B cell (primary cell): Measurements from ENCODE around the gene KCNK4. TPM values are rescaled to one million over a fixed set of nuclear protein-coding genes. Genes with fewer than 3 reads are reported as not detected.

ENCODE experiments used
- ATAC-seq: fragments of 200-7000 bp; cut with Tn5 transposase; one replicate; pipeline ENCODE4 v1.10.0; 2021; ENCODE audit warnings: low read depth, mild to moderate bottlenecking, moderate number of reproducible peaks, moderate library complexity
- CTCF ChIA-PET: fragments of 350-600 bp; sonication (Branson Sonifier 250); formaldehyde crosslinking; loops from one replicate; lab custom pipeline; 2021; ENCODE audit warnings: antibody characterized with exemption, inconsistent platforms; lab: Charles Lee
- POLR2A ChIA-PET: fragments of 350-600 bp; sonication (Branson Sonifier 250); formaldehyde crosslinking; loops from one replicate; lab custom pipeline; 2021; ENCODE audit warnings: antibody characterized with exemption; lab: Charles Lee
- DNase-seq: peaks from one replicate; pipeline ENCODE4 v3.0.0; 2013
- H2AFZ ChIP-seq: 2 replicates; pipeline ENCODE4 v1.6.1; 2012; ENCODE audit warnings: mild to moderate bottlenecking, low read depth, low read length; ENCODE audit not compliant: insufficient read depth, poor library complexity, severe bottlenecking
- H3K27ac ChIP-seq, 2 donors: 1 replicate in 1 of 2; 2 replicates in 1 of 2; pipeline ENCODE4 v1.5.1; 2012 to 2013; ENCODE audit warnings: low read length in 2 of 2, mild to moderate bottlenecking in 2 of 2, moderate library complexity in 1 of 2
- H3K27me3 ChIP-seq, 4 experiments: fragments of 200-600 bp in 1 of 4; sonication (generic) in 1 of 4; replicated peaks in 1 of 4; 1 replicate in 2 of 4; 2 replicates in 2 of 4; pipeline versions ENCODE4 v1.6.1 to v1.7.0; 2013 to 2016; ENCODE audit warnings: low read length in 3 of 4, mild to moderate bottlenecking in 2 of 4, mixed read lengths in 1 of 4, moderate library complexity in 1 of 4; ENCODE audit not compliant: insufficient read depth in 4 of 4, control insufficient read depth in 3 of 4; ENCODE audit errors: control extremely low read depth in 1 of 4
- H3K36me3 ChIP-seq, 2 experiments: replicated peaks in 1 of 2; 1 replicate in 1 of 2; 2 replicates in 1 of 2; pipeline versions ENCODE4 v1.6.1 to v1.7.1; 2013; ENCODE audit warnings: low read length in 1 of 2; ENCODE audit not compliant: insufficient read depth in 2 of 2, control insufficient read depth in 1 of 2; ENCODE audit errors: control extremely low read depth in 1 of 2, extremely low read depth in 1 of 2
- H3K4me1 ChIP-seq, 2 donors: fragments of 200-600 bp in 1 of 2; sonication (generic) in 1 of 2; 1 replicate in 1 of 2; 2 replicates in 1 of 2; pipeline versions ENCODE4 v1.5.1 to v1.6.1; 2013 to 2017; ENCODE audit warnings: low read length in 2 of 2; ENCODE audit not compliant: control insufficient read depth in 2 of 2, insufficient read depth in 2 of 2
- H3K4me2 ChIP-seq: replicated peaks from 2 replicates; pipeline ENCODE3; 2012; ENCODE audit warnings: mild to moderate bottlenecking, low read depth, low read length; ENCODE audit not compliant: poor library complexity, severe bottlenecking
- H3K4me3 ChIP-seq, 5 experiments: fragments of 200-600 bp in 1 of 5; sonication (generic) in 1 of 5; 1 replicate in 3 of 5; 2 replicates in 2 of 5; pipeline versions ENCODE4 v1.5.1 to v1.7.0; 2011 to 2016; ENCODE audit warnings: low read length in 4 of 5, mild to moderate bottlenecking in 4 of 5, low read depth in 2 of 5, control low read depth in 1 of 5, moderate library complexity in 1 of 5; ENCODE audit not compliant: insufficient read depth in 1 of 5; ENCODE audit errors: control extremely low read depth in 1 of 5, extremely low read depth in 1 of 5
- H3K79me2 ChIP-seq: fragments of 200-600 bp; sonication (generic); one replicate; pipeline ENCODE4 v1.6.0; 2016; ENCODE audit warnings: low read length; ENCODE audit not compliant: control insufficient read depth, insufficient read depth
- H3K9ac ChIP-seq: fragments of 200-600 bp; sonication (generic); 2 replicates; pipeline ENCODE4 v1.6.1; 2017; ENCODE audit warnings: mild to moderate bottlenecking, low read length, moderate library complexity
- H3K9me3 ChIP-seq, 3 donors: one replicate each; pipeline versions ENCODE4 v1.6.1 to v1.7.1; 2013; ENCODE audit warnings: low read length in 2 of 3; ENCODE audit not compliant: control insufficient read depth in 2 of 3, insufficient read depth in 1 of 3; ENCODE audit errors: control extremely low read depth in 1 of 3
- H4K20me1 ChIP-seq: 2 replicates; pipeline ENCODE4 v1.6.0; 2012; ENCODE audit warnings: mild to moderate bottlenecking, low read length; ENCODE audit not compliant: insufficient read depth, control insufficient read depth, poor library complexity, severe bottlenecking
- H3K27ac Mint-ChIP-seq: one replicate; pipeline ENCODE4 v1.8.0; 2021; ENCODE audit warnings: mixed read lengths
- H3K27me3 Mint-ChIP-seq: one replicate; pipeline ENCODE4 v1.8.0; 2021; ENCODE audit warnings: mixed read lengths
- H3K4me1 Mint-ChIP-seq: one replicate; pipeline ENCODE4 v1.8.0; 2021; ENCODE audit warnings: mixed read lengths
- H3K4me3 Mint-ChIP-seq: one replicate; pipeline ENCODE4 v1.8.0; 2021; ENCODE audit warnings: mixed read lengths
- H3K9me3 Mint-ChIP-seq: one replicate; pipeline ENCODE4 v1.8.0; 2022; ENCODE audit warnings: mixed read lengths; ENCODE audit not compliant: insufficient read depth
- EZH2 ChIP-seq: IDR thresholded peaks from 2 replicates; pipeline ENCODE4 v1.6.1; 2012; ENCODE audit warnings: borderline replicate concordance, low read depth, mild to moderate bottlenecking, moderate library complexity, low read length; ENCODE audit not compliant: insufficient read depth, poor library complexity, severe bottlenecking
- WGBS: methylation state at CpG from one replicate; pipeline ENCODE4 v1.1.5; 2013; ENCODE audit warnings: missing lambda C conversion rate; ENCODE audit not compliant: insufficient coverage; 5-methylcytosine and 5-hydroxymethylcytosine counted together
- intact Hi-C: fragments of 100-400 bp; cut with micrococcal nuclease; formaldehyde crosslinking; loops from one replicate; pipeline ENCODE4 v1.10.0; 2022
- polyA plus RNA-seq: library from polyadenylated mRNA; depleted of rRNA; stranded (reverse); fragments of >200 nt; gene quantifications from 2 replicates; pipeline ENCODE4 v1.2.3, GENCODE V29; 2012
- total RNA-seq, 2 donors: library from RNA; stranded (reverse); fragments of 120-200 nt in 1 of 2; gene quantifications; 1 replicate in 1 of 2; 2 replicates in 1 of 2; pipeline versions ENCODE4 v1.2.3 to v1.2.4, GENCODE V29; 2013 to 2022
- TF ChIP-seq, protein P1 (sequence below): fragments of 200-600 bp; IDR thresholded peaks from one replicate; pipeline ENCODE4 v1.8.0; 2022; ENCODE audit warnings: antibody characterized with exemption, mild to moderate bottlenecking

The KCNK4 gene
- total and polyA plus RNA-seq, 2 donors (not counting 1 experiment from before 2014, with no cell fraction given) = 0.32 TPM; not detected in 1

DNA sequence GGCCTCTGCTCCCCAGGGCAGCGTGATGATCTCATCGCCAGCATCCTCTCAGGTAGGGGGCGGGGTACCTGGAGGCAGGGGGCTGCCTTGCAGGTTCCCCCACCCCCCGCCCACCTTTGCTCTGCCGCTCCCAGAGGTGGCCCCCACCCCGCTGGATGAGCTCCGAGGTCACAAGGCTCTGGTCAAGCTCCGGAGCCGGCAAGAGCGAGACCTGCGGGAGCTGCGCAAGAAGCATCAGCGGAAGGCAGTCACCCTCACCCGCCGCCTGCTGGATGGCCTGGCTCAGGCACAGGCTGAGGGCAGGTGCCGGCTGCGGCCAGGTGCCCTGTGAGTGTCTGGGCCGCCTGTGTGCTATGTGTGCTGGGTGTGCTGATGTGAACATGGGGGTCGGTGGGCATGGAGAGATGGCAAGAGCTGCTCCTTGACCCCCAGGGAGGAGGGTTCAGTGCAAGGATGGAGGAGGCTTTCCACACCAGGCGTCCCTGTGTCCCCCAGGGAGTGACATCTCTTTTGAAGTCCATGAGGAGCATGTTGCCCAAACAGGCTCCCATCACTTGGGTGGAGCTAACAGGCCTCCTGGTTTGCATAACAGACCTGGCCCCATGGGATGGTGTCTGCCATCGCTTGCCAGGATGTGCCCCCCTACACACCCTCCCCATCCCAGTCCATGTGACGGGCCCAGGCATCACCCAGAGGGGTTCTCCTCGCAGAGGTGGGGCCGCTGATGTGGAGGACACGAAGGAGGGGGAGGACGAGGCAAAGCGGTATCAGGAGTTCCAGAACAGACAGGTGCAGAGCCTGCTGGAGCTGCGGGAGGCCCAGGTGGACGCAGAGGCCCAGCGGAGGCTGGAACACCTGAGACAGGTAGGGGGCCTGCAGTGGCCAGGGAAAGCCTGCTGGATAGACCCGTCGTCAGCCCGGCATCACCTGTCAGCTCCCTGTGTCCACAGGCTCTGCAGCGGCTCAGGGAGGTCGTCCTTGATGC is 25.6 kb upstream of the KCNK4 start:
- ATAC-seq (no peak), DNase-seq (no peak)
- no peak overlapping the region for H3K9ac ChIP-seq
- Mint-ChIP-seq H3K27ac (no peak overlapping the region), H3K4me1 (peaks cover 15% of the 10 kb centered on the region), H3K27me3 (no peaks in the 10 kb centered on the region), H3K9me3 (no peaks in the 10 kb centered on the region), H3K4me3 (no peak overlapping the region)
- intact Hi-C loops = no loop called here
- peaks cover 9 to 17% of the 10 kb centered on the region in 2 donors for H3K4me1 ChIP-seq
- H3K36me3 ChIP-seq = no peaks in the 10 kb centered on the region
- no peaks in the 10 kb centered on the region for H4K20me1 ChIP-seq
- no peaks in the 10 kb centered on the region for H3K27me3 ChIP-seq
- H3K4me2 ChIP-seq = no peak overlapping the region
- no peak overlapping the region for H3K4me3 ChIP-seq
- H3K9me3 ChIP-seq = peaks cover 0 to 3% (median 0%) of the 10 kb centered on the region in 3 donors
- WGBS = 83% methylated on average over 35 of the region's 35 CpGs
- CTCF ChIA-PET = interaction anchor here (1.0 kb wide), 1 partner anchor 14 kb away, joined by 3 read pairs; the partner anchor contains the start of gene PLCB3
- no peaks in the 10 kb centered on the region for H3K79me2 ChIP-seq
- H3K27ac ChIP-seq = no peak overlapping the region
- H2AFZ ChIP-seq = no peak overlapping the region
- TF ChIP-seq, protein P1, sequence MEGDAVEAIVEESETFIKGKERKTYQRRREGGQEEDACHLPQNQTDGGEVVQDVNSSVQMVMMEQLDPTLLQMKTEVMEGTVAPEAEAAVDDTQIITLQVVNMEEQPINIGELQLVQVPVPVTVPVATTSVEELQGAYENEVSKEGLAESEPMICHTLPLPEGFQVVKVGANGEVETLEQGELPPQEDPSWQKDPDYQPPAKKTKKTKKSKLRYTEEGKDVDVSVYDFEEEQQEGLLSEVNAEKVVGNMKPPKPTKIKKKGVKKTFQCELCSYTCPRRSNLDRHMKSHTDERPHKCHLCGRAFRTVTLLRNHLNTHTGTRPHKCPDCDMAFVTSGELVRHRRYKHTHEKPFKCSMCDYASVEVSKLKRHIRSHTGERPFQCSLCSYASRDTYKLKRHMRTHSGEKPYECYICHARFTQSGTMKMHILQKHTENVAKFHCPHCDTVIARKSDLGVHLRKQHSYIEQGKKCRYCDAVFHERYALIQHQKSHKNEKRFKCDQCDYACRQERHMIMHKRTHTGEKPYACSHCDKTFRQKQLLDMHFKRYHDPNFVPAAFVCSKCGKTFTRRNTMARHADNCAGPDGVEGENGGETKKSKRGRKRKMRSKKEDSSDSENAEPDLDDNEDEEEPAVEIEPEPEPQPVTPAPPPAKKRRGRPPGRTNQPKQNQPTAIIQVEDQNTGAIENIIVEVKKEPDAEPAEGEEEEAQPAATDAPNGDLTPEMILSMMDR = no peak
- no peak for TF ChIP-seq EZH2
- POLR2A ChIA-PET = interaction anchor here (1.5 kb wide), 1 partner anchor 60 kb away, joined by 5 read pairs; the partner anchor contains the start of gene FERMT3

DNA sequence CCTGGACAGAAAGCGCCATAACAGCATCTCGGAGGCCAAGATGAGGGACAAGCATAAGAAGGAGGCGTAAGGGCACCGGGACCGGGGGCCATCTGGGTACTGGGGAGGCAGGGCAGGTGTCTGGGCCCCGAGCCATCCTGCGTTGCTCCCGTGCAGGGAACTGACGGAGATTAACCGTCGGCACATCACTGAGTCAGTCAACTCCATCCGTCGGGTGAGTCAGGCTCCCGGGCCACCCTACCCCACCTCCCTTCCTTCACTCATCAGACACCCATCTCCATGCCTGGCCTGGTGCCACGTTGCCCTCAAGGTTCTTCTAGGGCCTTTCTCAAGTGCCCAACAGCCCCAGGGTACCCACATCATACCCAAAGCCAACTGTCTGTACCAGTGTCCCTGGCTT is 24.8 kb upstream of the KCNK4 start:
- TF ChIP-seq, protein P1 = no peak
- no peak for TF ChIP-seq EZH2
- no peaks in the 10 kb centered on the region for H3K27me3 Mint-ChIP-seq
- Histone ChIP-seq H3K27ac (no peak overlapping the region), H3K9ac (no peak overlapping the region), H3K79me2 (no peaks in the 10 kb centered on the region), H3K27me3 (no peaks in the 10 kb centered on the region), H4K20me1 (no peaks in the 10 kb centered on the region), H3K4me1 (peaks cover 9 to 21% of the 10 kb centered on the region in 2 donors), H3K36me3 (no peaks in the 10 kb centered on the region), H3K9me3 (peaks cover 0 to 3% (median 0%) of the 10 kb centered on the region in 3 donors), H2AFZ (no peak overlapping the region), H3K4me2 (no peak overlapping the region), H3K4me3 (no peak overlapping the region)
- no peak overlapping the region for H3K27ac Mint-ChIP-seq
- ATAC-seq (no peak), DNase-seq (no peak)
- no peaks in the 10 kb centered on the region for H3K9me3 Mint-ChIP-seq
- peaks cover 15% of the 10 kb centered on the region for H3K4me1 Mint-ChIP-seq
- CTCF ChIA-PET = no interaction called here
- H3K4me3 Mint-ChIP-seq = no peak overlapping the region
- intact Hi-C loops = no loop called here
- 94% methylated on average over 14 of the region's 15 CpGs for WGBS
- POLR2A ChIA-PET = no interaction called here
